HepG2 (cell line): ENCODE measurements around the gene COMT. TPM values are rescaled to one million over a fixed set of nuclear protein-coding genes. Genes with fewer than 3 reads are reported as not detected.

ENCODE experiments used
- E2F1 ChIP-seq: sonication (generic); formaldehyde crosslinking; IDR thresholded peaks from 2 replicates; pipeline ENCODE4 v1.5.0; 2020; ENCODE audit warnings: missing genetic modification reagents
- GFI1 ChIP-seq: sonication (generic); formaldehyde crosslinking; IDR thresholded peaks from 2 replicates; pipeline ENCODE4 v1.5.0; 2020; ENCODE audit warnings: missing genetic modification reagents, mild to moderate bottlenecking, borderline replicate concordance
- TBX2 ChIP-seq: sonication (generic); formaldehyde crosslinking; IDR thresholded peaks from 2 replicates; pipeline ENCODE4 v1.5.0; 2020; ENCODE audit warnings: missing genetic modification reagents, mild to moderate bottlenecking, borderline replicate concordance
- TCF7L2 ChIP-seq: IDR thresholded peaks from 2 replicates; pipeline ENCODE4 v1.6.1; 2011; ENCODE audit warnings: mild to moderate bottlenecking, low read depth, low read length, moderate library complexity
- ZBTB10 ChIP-seq: sonication (generic); formaldehyde crosslinking; IDR thresholded peaks from 2 replicates; pipeline ENCODE4 v1.4.0; 2020; ENCODE audit warnings: missing genetic modification reagents, borderline replicate concordance
- polyA plus RNA-seq, 8 experiments: library from polyadenylated mRNA; depleted of rRNA in 3 of 8; stranded (reverse) in 7 of 8; unstranded in 1 of 8; fragments of >200 nt; fragmentation: Illumina TruSeq in 4 of 8; extraction: Trizol in 4 of 8; gene quantifications; 2 replicates each; pipeline versions ENCODE4 v1.2.1 to v1.2.3, GENCODE V29; 2011 to 2016; ENCODE audit warnings: low read depth in 4 of 8, missing spikeins in 1 of 8, mixed read lengths in 1 of 8; ENCODE audit not compliant: insufficient read depth in 1 of 8
- total RNA-seq, 5 experiments: library from RNA; depleted of rRNA; stranded (reverse); fragments of >200 nt; fragmentation: Illumina TruSeq; extraction: Trizol; gene quantifications; 2 replicates each; pipeline ENCODE4 v1.2.3, GENCODE V29; 2016; ENCODE audit warnings: low read depth in 1 of 5
- TF ChIP-seq, protein P1 (sequence below): sonication (generic); formaldehyde crosslinking; conservative IDR thresholded peaks from 2 replicates; pipeline ENCODE4 v1.4.0; 2020; ENCODE audit warnings: missing genetic modification reagents

Gene COMT
- total and polyA plus RNA-seq, 2 of the 13 experiments (the other 11 are each of a cell fraction or from before 2014, with no cell fraction given) = 156 to 162 TPM

DNA sequence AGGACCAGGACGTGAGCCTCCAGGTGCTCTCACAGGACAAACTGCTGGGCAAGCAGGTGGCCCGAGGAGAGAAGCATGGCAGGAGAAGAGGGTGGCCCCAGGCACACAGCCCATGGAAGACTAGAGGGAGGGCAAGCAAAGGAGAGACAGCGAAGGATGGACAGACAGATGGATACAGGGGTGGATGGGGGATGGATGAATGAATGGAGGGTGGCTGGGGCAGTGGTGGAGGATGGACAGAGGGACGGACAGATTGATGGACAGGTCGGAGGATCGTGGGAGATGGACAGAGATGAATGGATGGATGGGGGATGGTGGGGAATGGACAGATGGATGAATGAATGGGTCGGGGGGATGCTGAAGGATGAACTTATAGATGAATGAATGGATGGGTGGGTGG lies 52.4 kb downstream of the COMT start (continued):
- TF ChIP-seq ZBTB10 (CRISPR knock-in tag) = no peak
- TF ChIP-seq GFI1 (CRISPR knock-in tag) = no peak
- no peak for TF ChIP-seq TCF7L2
- TF ChIP-seq E2F1 (CRISPR knock-in tag) = no peak
- TF ChIP-seq, protein P1, sequence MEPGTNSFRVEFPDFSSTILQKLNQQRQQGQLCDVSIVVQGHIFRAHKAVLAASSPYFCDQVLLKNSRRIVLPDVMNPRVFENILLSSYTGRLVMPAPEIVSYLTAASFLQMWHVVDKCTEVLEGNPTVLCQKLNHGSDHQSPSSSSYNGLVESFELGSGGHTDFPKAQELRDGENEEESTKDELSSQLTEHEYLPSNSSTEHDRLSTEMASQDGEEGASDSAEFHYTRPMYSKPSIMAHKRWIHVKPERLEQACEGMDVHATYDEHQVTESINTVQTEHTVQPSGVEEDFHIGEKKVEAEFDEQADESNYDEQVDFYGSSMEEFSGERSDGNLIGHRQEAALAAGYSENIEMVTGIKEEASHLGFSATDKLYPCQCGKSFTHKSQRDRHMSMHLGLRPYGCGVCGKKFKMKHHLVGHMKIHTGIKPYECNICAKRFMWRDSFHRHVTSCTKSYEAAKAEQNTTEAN (CRISPR knock-in tag) = no peak
- TF ChIP-seq TBX2 (CRISPR knock-in tag) = no peak
